ENCODE results near the gene KDM8. TPM values are rescaled to one million over a fixed set of nuclear protein-coding genes. Genes with fewer than 3 reads are reported as not detected.

The KDM8 gene
- total and polyA plus RNA-seq, 9 of the 15 experiments (the other 6 are each of a cell fraction or from before 2014, with no cell fraction given) = 0.61 to 9.1 (median 5.4) TPM

DNA sequence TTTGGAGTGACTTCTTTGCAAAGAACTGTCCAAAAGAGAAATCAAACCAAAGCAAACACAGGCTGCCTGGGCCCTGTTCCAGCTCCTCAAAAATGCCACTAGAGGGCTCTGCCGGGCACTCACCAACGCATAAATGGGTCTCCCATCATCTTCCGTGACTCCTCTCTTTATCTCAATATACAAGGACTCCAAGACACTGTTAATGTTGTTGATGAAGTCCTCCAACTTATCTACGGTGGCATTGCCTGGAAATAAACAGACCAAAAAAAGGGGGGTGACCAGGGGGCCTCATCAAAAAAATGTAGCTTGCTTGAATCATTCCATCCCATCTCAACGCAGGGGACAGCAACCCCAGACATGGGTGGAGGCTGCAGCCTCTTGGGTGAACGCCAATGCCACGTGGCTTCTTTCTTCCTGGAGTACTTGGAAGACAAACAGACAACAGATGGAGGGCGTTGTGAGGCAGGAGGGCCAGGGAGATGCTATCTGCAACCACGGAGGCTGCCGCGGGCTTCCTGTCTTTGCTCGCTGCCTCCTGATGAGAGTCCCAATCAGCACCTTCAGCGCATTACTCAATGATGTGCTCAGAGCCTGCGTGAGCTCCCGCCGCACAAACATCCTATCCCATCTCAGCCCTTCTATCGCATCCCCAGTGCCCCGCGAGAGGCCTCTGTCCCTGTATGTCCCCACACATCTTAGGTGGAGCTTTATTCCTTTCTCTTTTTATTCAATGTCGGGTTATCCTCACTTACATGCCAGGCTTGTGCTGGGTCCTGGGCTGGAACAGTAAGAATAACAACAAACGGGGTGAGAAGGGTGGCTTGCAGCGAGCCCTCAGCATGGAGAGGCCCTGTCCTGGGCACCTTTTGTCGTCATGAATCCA lies 32.0 kb downstream of the KDM8 start (continued):
- TF ChIP-seq, protein P1, sequence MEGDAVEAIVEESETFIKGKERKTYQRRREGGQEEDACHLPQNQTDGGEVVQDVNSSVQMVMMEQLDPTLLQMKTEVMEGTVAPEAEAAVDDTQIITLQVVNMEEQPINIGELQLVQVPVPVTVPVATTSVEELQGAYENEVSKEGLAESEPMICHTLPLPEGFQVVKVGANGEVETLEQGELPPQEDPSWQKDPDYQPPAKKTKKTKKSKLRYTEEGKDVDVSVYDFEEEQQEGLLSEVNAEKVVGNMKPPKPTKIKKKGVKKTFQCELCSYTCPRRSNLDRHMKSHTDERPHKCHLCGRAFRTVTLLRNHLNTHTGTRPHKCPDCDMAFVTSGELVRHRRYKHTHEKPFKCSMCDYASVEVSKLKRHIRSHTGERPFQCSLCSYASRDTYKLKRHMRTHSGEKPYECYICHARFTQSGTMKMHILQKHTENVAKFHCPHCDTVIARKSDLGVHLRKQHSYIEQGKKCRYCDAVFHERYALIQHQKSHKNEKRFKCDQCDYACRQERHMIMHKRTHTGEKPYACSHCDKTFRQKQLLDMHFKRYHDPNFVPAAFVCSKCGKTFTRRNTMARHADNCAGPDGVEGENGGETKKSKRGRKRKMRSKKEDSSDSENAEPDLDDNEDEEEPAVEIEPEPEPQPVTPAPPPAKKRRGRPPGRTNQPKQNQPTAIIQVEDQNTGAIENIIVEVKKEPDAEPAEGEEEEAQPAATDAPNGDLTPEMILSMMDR (IDR thresholded peaks at IDR 0.05 in 2 of 3, conservative IDR thresholded peaks at IDR 0.05 in 1 of 3; ENCODE audit: insufficient read depth in 2 of 3, low read depth in 1 of 3, low read length in 3 of 3) = peak; percentile 81 to 91 (median 88)
- TF ChIP-seq ZNF436 (CRISPR knock-in tag; IDR thresholded peaks at IDR 0.05) = no peak
- no peak for TF ChIP-seq ZBTB8A (IDR thresholded peaks at IDR 0.05; ENCODE audit: partially characterized antibody)
- TF ChIP-seq ZBTB7A (IDR thresholded peaks at IDR 0.05; ENCODE audit: borderline replicate concordance, control insufficient read depth, low read depth, low read length) = no peak
- TF ChIP-seq, protein P2, sequence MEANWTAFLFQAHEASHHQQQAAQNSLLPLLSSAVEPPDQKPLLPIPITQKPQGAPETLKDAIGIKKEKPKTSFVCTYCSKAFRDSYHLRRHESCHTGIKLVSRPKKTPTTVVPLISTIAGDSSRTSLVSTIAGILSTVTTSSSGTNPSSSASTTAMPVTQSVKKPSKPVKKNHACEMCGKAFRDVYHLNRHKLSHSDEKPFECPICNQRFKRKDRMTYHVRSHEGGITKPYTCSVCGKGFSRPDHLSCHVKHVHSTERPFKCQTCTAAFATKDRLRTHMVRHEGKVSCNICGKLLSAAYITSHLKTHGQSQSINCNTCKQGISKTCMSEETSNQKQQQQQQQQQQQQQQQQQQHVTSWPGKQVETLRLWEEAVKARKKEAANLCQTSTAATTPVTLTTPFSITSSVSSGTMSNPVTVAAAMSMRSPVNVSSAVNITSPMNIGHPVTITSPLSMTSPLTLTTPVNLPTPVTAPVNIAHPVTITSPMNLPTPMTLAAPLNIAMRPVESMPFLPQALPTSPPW (CRISPR knock-in tag; IDR thresholded peaks at IDR 0.05) = peak; percentile 84
- no peak for TF ChIP-seq BCL6 (CRISPR knock-in tag; IDR thresholded peaks at IDR 0.05)
- TF ChIP-seq, protein P3, sequence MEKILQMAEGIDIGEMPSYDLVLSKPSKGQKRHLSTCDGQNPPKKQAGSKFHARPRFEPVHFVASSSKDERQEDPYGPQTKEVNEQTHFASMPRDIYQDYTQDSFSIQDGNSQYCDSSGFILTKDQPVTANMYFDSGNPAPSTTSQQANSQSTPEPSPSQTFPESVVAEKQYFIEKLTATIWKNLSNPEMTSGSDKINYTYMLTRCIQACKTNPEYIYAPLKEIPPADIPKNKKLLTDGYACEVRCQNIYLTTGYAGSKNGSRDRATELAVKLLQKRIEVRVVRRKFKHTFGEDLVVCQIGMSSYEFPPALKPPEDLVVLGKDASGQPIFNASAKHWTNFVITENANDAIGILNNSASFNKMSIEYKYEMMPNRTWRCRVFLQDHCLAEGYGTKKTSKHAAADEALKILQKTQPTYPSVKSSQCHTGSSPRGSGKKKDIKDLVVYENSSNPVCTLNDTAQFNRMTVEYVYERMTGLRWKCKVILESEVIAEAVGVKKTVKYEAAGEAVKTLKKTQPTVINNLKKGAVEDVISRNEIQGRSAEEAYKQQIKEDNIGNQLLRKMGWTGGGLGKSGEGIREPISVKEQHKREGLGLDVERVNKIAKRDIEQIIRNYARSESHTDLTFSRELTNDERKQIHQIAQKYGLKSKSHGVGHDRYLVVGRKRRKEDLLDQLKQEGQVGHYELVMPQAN (IDR thresholded peaks at IDR 0.05; ENCODE audit: borderline replicate concordance) = peak; percentile 70; the same call in 1 of the 2 replicates
- TF ChIP-seq ZNF146 (CRISPR knock-in tag; IDR thresholded peaks at IDR 0.05; ENCODE audit: unreplicated experiment) = no peak
- TF ChIP-seq KAT2B (IDR thresholded peaks at IDR 0.05; ENCODE audit: low read depth, low read length) = no peak
- no peak for TF ChIP-seq ZNF584 (CRISPR knock-in tag; IDR thresholded peaks at IDR 0.05; ENCODE audit: low read depth)
- no peak for TF ChIP-seq MTA2 (IDR thresholded peaks at IDR 0.05; ENCODE audit: low read depth)
- TF ChIP-seq POLR2B (IDR thresholded peaks at IDR 0.05; ENCODE audit: low read depth, partially characterized antibody) = no peak
- TF ChIP-seq FOS (IDR thresholded peaks at IDR 0.05; ENCODE audit: extremely low read depth, insufficient read length) = no peak
- TF ChIP-seq HNRNPK (IDR thresholded peaks at IDR 0.05; ENCODE audit: low read depth, low read length, poor library complexity, severe bottlenecking) = no peak
- TF ChIP-seq EGR1 (conservative IDR thresholded peaks at IDR 0.05) = no peak
- no peak for TF ChIP-seq PURB (CRISPR knock-in tag; IDR thresholded peaks at IDR 0.05; ENCODE audit: low read depth)
- TF ChIP-seq, protein P4, sequence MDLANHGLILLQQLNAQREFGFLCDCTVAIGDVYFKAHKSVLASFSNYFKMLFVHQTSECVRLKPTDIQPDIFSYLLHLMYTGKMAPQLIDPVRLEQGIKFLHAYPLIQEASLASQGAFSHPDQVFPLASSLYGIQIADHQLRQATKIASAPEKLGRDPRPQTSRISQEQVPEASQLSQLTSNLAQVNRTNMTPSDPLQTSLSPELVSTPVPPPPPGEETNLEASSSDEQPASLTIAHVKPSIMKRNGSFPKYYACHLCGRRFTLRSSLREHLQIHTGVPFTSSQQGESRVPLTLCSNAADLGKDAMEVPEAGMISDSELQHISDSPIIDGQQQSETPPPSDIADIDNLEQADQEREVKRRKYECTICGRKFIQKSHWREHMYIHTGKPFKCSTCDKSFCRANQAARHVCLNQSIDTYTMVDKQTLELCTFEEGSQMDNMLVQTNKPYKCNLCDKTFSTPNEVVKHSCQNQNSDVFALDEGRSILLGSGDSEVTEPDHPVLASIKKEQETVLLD (IDR thresholded peaks at IDR 0.05) = 0 out of 2 replicates have a peak, but pooled peaks have one; percentile 12
- TF ChIP-seq, protein P5, sequence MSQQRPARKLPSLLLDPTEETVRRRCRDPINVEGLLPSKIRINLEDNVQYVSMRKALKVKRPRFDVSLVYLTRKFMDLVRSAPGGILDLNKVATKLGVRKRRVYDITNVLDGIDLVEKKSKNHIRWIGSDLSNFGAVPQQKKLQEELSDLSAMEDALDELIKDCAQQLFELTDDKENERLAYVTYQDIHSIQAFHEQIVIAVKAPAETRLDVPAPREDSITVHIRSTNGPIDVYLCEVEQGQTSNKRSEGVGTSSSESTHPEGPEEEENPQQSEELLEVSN (IDR thresholded peaks at IDR 0.05; ENCODE audit: borderline replicate concordance in 1 of 2, extremely low read depth in 1 of 2, insufficient read depth in 1 of 2, insufficient read length in 1 of 2, low read depth in 1 of 2, low read length in 1 of 2, poor library complexity in 1 of 2, severe bottlenecking in 1 of 2) = peak; percentile 41

All from K562 (cell line).